T-helper 2 cell (primary cell): ENCODE measurements around the gene WRNIP1.

Source experiments
- DNase-seq, 5 experiments: peaks; one replicate each; pipeline versions ENCODE4 v3.0.0 to v3.0.0-alpha.2; 2012 to 2022
- total RNA-seq, 2 donors: gene quantifications; one replicate each; lab custom pipeline; 2026; lab: John Stamatoyannopoulos, UW

The WRNIP1 gene
- 61.2 to 64.2 reads per million in 2 donors for total RNA-seq

DNA sequence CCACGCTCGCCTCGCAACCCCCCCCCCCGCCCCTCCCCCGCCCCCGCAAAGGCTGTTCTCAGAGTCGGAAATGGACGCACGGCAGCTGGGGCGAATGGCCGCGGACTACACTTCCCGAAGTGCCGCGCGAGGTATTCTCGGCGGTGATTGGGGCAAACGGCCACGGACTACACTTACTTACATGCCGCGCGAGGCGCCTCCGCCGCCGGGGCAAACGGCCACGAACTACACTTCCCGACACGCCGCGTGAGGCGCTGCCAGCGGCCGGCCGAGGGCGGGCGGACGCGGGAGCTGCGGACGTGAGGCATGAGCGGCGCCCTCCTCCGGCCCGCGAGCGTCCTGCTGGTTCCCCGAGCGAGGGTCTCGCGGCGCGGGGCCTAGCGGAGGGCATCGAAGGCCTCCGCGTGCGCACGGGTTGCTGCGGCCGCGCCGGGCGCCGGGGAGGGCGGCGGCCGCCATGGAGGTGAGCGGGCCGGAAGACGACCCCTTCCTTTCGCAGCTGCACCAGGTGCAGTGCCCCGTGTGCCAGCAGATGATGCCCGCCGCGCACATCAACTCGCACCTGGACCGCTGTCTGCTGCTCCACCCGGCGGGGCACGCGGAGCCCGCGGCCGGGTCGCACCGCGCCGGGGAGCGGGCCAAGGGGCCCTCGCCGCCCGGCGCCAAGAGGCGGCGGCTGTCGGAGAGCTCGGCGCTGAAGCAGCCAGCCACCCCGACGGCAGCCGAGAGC, at the start of gene WRNIP1:
Gene WRNIP1, plus strand, starts transcription at position 228 of the 730 bp plus-strand sequence. Its CDS starts 230 bp downstream, at position 458.
- peak; percentile 90 to 100 (median 96) for DNase-seq

DNA sequence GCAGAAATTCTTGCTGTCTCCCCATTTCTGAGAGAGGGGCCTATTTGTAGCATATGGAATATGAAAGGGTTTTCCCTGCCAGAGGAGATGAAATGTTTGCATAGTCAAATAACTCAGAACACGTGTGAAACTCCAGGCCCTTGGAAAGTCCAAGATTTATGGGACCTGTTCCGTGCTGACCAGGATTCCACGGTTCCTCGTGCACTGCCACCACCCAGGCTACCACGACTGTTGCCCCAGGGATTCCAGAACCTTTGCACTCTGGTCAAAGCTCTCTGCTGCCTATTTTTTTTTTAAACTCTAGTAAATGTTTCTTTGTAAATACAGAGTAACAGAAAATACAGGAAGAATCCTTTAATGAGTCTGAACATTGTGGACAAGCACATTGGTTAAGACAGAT, 49.5 kb upstream of the WRNIP1 start:
- DNase-seq, result no peak

DNA sequence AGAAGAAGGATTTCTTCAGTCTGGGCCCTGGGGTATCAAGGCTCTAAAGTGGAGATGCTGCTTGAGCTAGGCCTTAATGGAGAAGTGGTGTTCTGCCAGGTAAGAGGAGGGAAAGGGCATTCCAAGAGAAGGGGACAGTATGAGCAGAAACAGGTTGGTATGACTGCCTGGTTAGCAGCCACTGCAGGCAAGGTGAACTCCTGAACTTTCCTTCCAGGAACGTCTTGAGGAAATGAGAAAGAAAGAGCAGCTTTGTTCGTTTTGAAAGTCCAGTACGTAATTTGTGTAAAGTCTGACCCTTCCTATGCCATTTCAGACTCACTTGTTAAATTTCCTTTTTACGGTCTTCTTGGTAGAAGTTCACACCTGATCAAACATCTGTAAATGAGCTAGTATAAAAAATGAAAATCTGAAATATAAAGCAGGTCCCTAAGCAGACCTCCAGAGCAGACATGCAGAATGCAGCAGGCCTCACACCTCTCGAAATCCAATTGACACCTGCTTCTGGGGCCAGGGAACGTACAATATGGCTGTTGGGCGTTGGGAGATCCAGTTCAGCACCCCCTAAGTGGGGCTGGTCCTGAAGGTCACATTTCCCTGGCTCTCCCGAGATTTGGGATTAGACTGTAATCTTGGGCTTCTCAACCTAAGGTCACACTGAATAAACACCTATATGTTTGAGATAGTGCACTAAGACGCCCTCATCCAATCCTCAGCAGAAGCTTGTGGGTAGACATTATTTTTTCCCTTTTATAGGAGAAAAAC, 48.1 kb upstream of the WRNIP1 start:
- DNase-seq, result no peak

DNA sequence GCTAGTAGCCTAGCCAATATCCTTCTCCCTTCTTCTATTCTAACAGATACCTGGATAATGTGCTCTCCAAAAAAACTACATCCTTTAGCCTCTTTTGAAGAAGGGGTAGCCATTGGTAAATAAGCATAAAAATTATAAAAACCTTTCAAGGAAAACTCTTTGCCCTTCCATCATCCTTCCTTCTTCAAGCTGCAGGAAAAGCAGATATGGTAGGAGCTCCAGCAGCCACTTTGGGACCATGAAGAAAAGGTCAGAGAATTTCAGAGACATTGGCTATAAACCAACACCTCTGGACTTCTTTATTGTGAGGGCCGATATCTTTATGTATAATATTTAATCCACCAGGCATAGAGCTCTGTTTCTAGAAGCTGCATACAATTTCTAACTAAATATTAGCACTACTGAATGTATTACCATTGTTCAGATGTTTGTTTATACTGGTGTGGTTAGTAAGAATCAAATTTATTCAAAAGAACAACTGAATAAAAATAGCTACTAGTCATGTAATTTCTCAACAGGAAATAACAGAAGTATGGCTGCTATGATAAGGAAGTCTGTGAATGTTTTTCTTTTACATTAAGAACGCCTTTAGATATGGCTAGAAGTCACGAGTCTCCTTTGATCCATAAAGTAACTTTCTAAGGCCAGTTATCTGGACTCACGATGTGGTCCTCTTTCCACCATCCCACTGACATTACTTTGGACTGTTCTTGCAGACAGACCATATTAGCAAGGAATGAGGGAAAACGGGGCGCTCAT, 46.7 kb upstream of the WRNIP1 start:
- no peak for DNase-seq

DNA sequence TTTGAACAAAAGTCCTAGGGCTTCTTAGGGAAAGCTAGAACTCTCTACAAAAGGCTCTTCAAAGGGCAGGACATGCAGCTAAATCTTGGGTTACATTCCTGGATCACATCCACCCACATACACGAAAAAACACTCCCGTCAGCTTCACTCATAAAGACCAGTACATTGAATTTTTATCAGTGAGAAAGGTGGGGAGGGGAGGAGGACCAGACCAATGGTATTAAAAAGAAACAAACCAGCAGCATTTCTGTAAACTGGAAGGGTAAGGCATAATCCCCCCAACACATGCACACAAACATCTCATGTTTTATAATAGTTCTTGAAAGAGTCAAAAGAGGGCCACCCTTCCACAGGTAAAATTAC, 46.1 kb upstream of the WRNIP1 start:
- no peak for DNase-seq

DNA sequence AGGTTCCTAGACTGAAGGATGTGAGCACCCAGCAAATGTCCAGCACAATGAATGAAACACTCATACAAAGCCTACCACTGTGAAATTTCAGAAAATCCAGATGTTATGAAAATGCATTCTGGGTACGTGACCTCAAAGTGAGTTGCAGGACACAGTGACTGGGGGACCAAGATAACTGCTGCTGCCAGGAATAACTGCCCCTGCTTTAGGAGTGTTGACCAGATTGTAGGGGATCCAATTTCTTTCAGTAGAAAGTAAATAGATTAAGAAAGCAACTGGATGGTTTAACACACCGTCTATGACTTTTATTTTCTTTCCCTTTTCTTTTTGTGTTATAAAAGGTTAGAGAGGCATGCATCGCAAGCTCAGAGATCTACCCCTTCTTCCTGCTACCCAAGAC, 44.0 kb upstream of the WRNIP1 start:
- no peak for DNase-seq

DNA sequence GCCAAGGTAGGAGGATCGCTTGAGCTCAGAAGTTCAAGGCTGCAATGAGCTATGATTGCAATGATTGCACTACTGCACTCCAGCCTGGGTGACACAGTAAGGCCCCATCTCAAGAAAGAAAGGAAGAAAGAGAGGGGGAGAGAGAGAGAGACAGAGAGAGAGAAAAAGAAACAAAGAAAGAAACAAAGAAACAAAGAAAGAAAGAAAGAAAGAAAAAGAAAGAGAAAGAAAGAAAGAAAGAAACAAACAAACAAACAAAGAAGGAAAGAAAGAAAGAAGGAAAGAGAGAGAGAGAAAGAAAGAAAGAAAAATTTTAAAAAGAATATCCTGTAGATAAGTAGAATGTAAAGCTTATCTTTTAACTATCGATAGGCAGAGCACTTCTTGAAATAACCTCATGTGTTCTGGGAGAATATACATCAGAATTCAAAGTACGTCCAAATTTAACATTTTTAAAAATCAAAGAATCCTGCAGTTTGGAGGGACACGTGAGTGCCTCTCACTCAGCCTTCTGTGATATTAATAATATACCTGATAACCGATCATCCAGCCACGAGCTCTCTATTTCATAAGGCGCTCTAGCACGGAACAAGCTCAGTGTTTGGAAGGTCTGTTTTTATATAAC, 39.7 kb upstream of the WRNIP1 start:
- no peak for DNase-seq

DNA sequence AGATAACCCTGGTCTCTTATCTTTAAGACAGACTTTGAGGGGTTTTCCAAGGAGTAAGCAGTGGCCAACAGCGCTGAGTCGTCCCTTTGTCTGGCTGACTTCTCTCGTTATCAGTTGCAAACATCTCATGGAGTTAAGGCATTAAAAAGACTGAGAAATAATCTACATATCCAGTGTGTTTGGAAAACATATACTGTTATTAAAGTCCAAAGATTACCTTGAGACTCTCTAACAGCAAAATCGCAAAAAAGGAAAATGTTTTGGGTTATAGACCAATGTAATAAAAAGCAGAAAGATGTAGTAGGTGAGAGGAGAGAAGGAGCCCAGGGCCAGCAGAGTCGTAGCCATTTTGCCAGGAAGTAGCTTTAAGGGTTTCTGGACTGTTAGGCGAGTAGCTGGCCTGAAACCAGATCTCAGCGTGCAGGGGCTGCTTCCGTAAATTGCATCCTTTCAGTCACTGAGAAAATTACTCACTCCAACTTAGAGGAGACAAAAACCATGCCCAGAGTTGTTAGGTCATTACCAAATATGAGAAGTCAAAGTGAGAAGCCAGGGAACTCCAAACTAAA, 39.1 kb upstream of the WRNIP1 start:
- no peak for DNase-seq

DNA sequence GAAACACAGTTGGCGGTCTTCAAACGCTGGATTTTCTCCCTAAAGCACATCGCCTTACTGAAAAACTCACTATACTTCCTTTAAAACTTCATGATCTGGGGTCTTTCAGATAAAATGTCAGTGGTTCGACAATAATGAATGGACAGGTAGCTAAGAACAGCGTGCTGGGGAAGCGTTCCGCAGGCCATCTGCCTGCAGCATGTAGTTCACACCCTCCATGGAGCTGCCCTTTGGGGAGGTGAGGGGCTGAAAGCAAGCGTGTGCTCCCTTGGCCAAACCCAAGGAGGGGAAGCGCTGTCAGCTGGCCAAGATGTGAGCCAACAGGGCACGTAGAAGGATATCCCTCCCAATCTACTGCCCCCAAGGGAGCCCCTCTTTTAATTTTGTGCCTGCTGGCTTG, 35.3 kb upstream of the WRNIP1 start:
- DNase-seq, result no peak

DNA sequence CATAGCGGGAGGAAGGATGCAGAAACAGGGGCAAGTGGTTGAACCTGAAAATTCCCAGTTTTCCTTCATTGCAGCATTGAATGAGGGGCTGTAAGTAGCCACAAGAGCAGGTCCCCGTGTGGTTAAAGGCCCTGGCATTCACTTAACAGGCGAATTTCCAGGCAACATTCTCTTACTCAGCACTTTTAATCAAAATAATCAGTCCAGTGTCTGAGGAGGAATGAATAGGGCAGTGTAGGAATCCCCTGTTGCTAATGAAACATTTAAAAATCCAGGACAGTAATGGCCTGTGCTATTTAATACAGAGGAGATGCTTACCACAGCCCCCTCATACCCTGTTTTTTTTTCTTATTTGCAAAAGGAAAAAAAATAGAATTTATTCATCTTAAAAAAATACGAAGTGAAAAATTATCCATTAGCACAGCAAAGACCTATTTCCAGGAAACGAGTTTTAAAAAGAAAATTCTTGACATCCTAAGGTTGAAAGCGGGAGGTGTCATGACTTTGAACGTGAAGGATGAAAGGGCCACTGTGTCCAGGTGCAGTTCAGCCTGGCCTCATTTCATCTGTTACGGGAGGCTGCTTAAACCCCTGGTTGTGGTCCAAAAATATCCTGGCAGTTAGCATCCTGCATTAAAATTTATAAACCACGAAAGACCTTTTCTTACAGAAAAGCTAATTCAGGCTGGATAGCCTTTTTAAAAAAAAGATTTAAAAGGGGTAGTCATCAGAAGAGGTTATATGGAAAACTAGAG, 34.7 kb upstream of the WRNIP1 start:
- no peak for DNase-seq

DNA sequence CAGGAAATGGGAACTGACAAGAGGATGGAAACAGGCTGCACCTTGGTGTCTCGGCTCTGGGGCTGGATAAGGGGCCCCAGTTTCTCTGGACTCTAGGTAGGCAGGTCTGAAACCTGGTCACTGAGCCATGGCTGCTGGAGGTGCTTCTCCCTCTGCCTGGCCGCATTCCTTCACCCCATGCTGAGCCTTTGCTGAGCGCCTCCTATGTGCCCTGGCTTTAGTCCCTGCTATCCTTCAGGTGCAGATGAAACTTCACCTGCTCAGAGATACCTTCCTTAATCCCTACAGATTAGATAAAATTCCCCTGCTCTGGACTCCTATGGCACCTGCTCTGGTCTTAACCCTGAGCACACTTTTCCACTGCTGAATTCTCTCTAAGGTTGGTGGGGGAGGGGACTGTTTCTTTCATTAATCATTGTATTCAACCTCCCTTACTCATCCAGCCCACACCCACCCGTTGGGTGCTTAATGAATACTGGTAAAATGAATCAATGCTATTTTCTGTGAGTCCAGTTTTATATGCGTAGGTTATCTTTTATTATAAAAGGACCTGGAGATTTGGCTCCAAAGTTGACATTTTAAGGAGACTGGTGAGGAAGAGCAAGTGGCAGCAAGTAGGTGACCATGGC, 33.8 kb upstream of the WRNIP1 start:
- no peak for DNase-seq

DNA sequence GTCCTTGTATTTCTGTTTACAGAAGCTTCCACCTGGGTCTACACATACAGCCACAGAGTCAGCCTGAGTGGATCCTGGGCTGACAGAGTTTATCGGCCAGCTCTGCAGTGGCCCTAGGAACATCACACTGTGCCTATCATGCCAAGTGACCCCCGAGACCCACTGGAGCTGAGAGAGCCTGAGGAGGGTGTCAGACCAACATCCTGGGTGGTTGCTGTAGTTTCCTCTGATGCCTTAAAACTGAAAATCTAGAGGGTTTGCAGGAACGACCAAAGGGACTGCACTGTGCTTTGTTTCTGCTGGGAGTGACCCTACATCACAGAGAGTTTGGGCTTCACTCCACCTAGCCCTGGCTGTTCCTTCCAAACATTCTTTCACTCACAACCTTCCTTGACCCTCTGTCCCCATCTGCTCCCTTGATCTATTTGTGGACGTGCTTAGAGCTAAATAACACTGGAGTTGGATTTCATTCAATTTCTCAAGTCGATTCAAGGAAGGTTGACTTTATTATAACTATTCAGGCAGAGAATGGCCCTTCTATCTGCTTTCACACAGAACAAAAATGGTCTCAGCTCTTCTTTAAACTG, 32.6 kb upstream of the WRNIP1 start:
- no peak for DNase-seq

DNA sequence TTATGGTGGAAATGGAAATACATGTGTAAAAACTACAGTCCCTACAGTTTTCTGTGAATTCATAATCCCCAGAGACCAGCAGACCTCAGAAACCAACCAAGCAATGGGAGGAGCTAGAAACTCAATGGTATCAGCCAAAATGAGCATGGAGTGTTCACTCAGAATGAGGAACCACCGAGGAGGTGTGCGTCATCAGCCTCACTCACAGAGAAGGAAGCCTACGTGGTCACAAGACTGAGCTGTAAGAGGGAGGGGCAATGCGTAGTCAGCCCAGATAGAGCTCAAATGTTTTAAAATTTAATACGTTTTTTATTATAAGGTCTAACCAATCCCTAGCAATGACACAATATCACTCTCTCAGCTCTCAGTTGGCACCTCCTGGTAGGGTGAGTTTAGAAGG, 31.9 kb upstream of the WRNIP1 start:
- peak in 1 of 5 experiments; percentile 66 for DNase-seq

DNA sequence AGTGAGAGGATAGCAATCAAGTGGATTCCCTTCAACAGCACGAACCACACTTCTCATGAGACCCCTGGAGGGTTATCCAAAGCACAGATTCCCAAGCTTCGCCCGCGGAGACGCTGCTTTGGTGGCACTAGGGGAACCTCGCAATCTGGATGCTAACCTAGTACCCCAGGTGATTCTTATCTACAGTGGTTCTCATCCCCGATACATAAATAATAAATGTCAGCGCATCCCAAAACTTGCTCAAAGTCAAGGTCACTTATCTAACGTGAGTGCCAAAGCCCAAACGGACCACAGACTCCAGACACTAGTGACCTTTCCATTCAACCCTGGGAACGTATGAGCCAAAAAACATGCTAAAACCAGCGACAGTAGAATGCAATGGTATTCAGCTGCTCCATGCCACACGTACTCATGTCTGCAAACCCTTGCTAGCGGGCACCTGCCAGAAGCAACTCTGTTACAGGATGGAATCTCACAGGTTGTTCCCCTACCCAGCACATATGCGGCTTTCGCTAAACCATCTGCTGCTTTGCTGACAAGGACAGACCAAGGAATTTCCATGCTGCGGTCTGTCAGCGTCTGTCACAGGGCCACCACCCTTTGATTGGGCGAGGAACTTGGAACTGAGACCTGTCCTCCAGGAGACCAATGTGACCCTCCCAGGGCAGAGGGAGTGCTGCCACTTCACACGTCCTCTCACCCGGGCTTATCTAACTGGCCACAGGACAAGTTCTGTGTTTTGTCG, 31.3 kb upstream of the WRNIP1 start:
- no peak for DNase-seq

DNA sequence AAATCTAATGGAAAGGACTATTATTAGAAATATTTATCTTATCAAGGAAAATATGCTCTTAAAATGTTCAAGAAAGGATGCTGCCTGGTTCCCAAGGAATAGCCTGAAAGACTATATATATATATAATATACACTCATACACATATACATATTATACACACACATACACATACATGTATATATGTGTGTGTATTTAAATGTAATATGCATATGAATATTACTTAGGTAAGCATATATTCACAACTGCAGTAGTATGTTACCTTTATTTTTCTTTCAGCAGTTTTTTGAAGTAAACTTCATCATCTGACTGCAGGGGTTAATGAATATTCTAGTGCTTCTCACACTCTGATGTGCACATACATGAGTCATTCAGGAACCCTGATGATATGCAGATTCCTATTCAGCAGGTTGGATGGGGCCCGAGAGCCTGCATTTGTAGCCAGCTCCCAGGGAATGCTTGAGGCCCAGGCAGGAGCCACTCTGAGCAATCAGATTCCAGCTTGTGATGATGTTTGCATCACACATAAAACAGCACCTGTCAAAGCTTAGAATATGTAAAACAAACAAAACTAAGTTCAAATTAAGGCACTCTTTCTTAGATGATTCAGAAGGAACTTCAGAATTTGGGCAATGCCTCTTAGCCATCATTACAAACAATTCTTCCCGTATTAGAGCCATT, 30.6 kb upstream of the WRNIP1 start:
- DNase-seq, result no peak

DNA sequence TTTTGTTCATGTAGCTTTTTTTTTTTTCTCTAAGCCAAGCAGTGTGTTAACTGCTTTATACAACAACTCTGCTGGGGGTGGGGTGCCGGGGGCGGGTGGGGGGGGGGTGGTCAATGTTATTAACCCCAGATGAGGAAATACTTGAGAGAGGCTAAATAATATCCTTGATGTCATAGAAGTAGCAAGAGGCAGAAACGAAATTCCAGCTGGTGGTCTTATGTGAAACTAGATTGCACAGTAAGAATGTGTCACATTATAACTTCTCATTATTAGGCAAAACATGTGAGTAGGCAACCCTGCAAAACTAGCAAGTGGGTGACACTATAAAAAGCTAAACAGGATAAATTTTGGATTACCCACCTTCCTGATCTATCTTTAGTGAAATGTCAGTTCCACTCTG, 27.3 kb upstream of the WRNIP1 start:
- DNase-seq, result no peak

DNA sequence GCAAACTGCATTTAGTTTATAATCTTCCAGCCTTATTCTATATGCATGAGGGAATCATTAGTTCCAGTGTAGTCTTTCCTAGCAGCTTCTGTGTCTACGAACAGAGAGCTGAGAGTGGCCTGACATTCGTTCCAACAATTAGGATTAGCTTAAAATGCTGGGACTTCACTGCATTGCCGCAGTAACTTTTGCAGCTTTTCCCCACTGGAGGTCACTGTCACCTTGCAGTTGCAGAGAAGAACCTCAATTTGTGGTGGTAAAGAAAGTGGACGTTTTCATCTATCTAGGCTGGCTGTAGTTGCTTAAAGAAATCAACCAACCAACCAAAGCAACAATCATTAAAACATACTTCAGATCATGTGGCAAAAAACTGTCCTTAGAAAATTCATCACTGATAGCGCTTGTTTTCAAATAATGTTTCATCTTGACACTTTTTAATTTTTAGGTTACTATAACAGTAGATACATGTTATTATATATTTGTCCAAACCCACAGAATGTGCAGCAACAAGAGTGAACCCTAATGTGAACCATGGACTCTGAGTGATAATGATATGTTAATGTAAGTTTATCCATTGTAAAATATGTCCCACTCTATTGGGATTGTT, 26.7 kb upstream of the WRNIP1 start:
- peak in 2 of 5 experiments; percentile 30 to 60 for DNase-seq

DNA sequence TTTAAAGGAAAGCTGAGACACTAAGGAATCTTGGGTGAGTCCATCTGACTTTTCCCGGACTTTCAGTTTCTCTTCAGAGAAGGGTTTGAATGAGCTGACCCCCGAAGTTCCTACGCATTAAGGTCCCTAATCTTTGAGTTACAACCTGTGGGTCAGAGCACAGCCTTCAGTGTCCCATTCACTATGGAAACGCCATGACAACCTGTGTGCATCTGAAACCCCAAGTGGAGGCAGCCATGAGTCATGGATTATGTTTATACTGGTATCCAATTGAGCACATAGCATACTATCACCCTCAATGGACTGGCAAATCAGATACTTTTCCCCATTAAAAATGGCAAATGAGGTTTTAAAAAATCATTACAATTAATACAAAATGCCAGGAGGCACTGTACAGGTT, 25.9 kb upstream of the WRNIP1 start:
- no peak for DNase-seq

DNA sequence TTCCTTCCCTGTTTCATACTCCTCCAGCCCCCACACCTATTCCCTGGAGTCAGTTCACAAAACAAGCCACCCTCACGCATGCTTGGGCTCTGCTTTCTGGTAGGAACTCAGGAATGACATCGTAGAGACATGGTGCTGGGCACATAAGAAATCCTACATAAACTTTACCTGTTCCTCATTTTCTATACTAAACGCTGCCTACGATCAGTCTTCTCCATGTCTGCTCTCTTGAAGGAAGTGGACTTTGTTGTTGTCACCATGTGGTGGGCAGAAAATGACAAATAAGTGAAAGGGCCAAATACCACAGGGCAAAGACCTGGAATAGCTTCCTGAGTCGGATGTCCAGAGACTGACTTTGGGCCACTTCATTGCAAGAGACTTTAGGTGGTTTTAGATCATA, 24.6 kb upstream of the WRNIP1 start:
- no peak for DNase-seq
